ENCODE data around the gene IRGQ. TPM values are rescaled to one million over a fixed set of nuclear protein-coding genes. Genes with fewer than 3 reads are reported as not detected.
A peak's percentile ranks its signal among the peaks of the same experiment; 100 is the strongest.

The IRGQ gene
- total RNA-seq, 6 experiments from 2014 or later = 9.1 to 18.6 (median 11.0) TPM

DNA sequence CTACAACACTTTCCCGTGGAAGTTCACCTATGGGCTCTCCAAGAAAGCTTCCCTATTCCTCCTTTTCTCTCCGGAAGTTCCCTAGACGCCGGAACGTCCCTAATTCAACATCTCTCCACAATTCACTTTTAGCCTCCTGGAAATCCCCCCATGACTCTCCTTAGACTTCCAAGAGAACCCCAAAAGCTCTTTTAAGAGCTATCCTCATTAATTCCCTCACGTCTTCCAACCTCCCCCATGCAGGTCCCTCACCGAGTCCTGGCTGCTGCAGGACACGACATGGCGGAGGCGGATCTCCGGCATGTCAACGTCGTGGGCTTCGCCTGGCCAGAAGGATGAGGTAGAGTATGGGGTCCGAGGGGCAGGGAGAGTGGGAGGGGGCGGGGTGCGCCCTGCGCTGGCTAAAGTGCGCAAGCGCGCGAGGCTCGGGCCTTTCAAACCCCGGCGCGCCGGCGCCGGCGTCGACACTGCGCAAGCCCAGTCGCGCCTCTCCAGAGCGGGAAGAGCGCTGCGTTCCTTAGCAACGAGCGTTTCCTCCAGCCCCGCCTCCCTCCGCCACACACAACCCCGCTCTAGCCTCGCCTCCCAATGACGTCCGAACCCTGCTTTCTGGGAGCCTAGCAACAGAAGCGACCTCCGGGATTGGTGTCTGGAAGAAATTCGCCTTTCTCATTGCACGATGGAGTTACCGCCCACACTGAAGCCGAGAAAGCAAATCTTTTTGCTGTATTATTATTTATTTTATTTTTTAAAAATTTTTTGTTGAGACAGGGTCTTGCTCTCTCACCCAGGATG, 20.6 kb downstream of the IRGQ start, which contains the start of the genes PINLYP and XRCC1:
TSS of gene PINLYP (plus strand) at position 646 of the 795 bp plus-strand sequence. CDS start 1,391 bp downstream, outside the sequence.
TSS of gene XRCC1 (minus strand) at position 372 of the 795 bp plus-strand sequence. CDS start at position 303, 69 bp downstream.
- ATAC-seq = peak; percentile 99 to 100 (median 99)
- H3K27me3 ChIP-seq = no peaks in the 10 kb centered on the region
- peak; percentile 98 to 99 (median 98) for DNase-seq
- peaks cover 0 to 7% (median 2%) of the 10 kb centered on the region in 4 donors for H3K4me1 ChIP-seq
- intact Hi-C loops (cut with DNase I) = no loop called here
- TF ChIP-seq POLR2A (IDR thresholded peaks at IDR 0.05) = peak; percentile 37
- TF ChIP-seq, protein P1, sequence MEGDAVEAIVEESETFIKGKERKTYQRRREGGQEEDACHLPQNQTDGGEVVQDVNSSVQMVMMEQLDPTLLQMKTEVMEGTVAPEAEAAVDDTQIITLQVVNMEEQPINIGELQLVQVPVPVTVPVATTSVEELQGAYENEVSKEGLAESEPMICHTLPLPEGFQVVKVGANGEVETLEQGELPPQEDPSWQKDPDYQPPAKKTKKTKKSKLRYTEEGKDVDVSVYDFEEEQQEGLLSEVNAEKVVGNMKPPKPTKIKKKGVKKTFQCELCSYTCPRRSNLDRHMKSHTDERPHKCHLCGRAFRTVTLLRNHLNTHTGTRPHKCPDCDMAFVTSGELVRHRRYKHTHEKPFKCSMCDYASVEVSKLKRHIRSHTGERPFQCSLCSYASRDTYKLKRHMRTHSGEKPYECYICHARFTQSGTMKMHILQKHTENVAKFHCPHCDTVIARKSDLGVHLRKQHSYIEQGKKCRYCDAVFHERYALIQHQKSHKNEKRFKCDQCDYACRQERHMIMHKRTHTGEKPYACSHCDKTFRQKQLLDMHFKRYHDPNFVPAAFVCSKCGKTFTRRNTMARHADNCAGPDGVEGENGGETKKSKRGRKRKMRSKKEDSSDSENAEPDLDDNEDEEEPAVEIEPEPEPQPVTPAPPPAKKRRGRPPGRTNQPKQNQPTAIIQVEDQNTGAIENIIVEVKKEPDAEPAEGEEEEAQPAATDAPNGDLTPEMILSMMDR (IDR thresholded peaks at IDR 0.05) = no peak
- under 1% methylated on average over 43 of the region's 51 CpGs for WGBS (ENCODE audit: insufficient coverage, low coverage, low lambda C conversion rate, missing lambda C conversion rate)
- peak within 1 kb of the TSS; percentile 37 to 66 (median 60) for H3K27ac ChIP-seq
- H3K9me3 ChIP-seq = no peaks in the 10 kb centered on the region
- H3K4me3 ChIP-seq = peak within 1 kb of the TSS; percentile 66 to 77 (median 69)
- H3K36me3 ChIP-seq = no peaks in the 10 kb centered on the region

DNA sequence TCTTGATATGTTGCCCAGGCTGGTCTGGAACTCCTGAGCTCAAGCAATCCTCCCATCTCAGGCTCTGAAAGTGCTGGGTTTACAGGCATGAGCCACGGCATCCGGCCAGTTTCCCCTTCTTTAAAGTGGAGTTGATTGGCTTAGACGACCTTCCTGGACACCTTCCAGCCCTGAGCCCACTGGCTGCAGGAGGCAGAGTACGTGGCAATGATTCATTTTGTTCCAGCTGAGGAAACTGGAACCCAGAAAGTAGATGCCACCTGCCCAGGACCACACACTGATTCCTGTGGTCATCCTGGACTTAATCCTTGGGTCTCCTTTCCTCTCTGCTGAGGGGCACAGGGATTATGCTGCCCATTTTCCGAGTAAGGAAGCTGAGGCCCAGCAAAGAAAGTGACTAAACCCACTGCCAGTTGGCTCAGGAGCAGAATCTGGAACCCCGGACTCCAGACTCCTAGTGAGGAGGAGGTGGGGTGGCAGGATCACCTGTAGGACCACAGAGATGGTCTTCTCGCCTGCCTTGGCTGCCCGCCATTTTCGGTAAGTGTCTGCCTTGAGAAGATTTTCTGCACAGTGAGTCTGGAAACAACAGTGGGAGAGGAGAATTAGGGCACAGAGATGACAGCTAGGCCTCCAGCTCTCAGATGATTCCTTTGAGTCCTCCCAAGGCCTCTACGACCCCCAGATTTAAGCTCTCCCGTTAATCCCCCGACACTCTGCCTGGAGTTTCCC, 21.3 kb downstream of the IRGQ start:
- ATAC-seq (no peak), DNase-seq (peak in 1 of 3 donors; percentile 56)
- Histone ChIP-seq H3K4me3 (peak overlapping the region; percentile 66 to 77 (median 69)), H3K9me3 (no peaks in the 10 kb centered on the region), H3K27ac (peak overlapping the region; percentile 37 to 66 (median 60)), H3K4me1 (peaks cover 0 to 7% (median 2%) of the 10 kb centered on the region in 4 donors), H3K27me3 (no peaks in the 10 kb centered on the region), H3K36me3 (no peaks in the 10 kb centered on the region)
- TF ChIP-seq, protein P1 (IDR thresholded peaks at IDR 0.05) = no peak
- TF ChIP-seq POLR2A (IDR thresholded peaks at IDR 0.05) = no peak
- intact Hi-C loops (cut with DNase I) = no loop called here
- WGBS (ENCODE audit: insufficient coverage, low coverage, low lambda C conversion rate, missing lambda C conversion rate) = 11% methylated on average over 10 of the region's 12 CpGs

DNA sequence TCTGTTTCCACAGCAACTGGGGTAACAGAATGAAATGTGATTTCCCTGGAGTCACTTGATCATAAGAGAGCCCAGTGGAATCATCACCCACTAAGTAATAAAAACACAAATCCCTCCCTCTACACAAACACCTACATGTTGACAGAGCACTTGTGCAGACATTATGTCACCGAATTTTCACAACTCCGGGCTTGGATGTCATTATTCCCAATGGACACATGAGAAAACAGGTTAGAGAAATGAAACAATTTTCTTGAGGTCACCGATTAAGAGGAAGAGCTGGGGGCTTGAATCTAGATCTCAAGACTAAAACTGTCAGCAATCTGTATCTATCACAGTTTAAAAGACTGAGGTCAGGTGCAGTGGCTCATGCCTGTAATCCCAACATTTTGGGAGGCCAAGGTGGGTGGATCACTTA, 23.8 kb downstream of the IRGQ start:
- Histone ChIP-seq H3K27me3 (no peaks in the 10 kb centered on the region), H3K9me3 (no peaks in the 10 kb centered on the region), H3K27ac (no peak overlapping the region), H3K4me1 (peaks cover 0 to 7% (median 2%) of the 10 kb centered on the region in 4 donors), H3K4me3 (no peak overlapping the region), H3K36me3 (no peaks in the 10 kb centered on the region)
- ATAC-seq (no peak), DNase-seq (no peak)
- 84% methylated on average over 3 of the region's 3 CpGs for WGBS (ENCODE audit: insufficient coverage, low coverage, low lambda C conversion rate, missing lambda C conversion rate)
- TF ChIP-seq POLR2A (IDR thresholded peaks at IDR 0.05) = no peak
- TF ChIP-seq, protein P1 (IDR thresholded peaks at IDR 0.05) = no peak
- intact Hi-C loops (cut with DNase I) = no loop called here

DNA sequence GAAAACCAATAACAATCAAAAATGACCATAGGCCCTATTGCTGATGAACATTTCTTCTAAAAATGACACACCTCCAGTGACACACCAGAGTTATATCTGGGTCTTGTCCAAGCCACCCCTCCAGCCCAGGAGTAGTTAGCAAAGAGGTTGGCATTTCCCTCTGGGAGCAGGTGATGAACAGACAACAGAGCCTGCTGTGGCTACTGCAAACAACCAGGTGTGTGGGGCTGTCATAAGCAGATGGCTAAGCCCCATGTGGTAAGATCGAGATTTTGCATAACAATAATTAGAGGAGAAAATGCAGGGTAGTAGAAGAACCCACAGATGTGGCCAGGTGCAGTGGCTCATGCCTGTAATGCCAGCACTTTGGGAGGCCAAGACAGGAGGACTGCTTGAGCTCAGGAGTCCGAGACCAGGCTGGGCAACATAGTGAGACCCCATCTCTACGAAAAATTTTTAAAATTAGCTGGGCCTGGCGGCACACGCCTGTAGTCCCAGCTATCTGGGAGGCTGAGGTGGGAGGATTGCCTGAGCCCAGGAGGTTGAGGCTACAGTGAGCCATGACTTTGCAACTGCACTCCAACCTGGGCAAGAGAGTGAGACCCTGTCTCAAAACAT, 25.7 kb downstream of the IRGQ start:
- Histone ChIP-seq H3K27ac (no peak overlapping the region), H3K36me3 (no peaks in the 10 kb centered on the region), H3K4me1 (peaks cover 0 to 7% (median 2%) of the 10 kb centered on the region in 4 donors), H3K9me3 (no peaks in the 10 kb centered on the region), H3K4me3 (no peak overlapping the region), H3K27me3 (no peaks in the 10 kb centered on the region)
- WGBS (ENCODE audit: insufficient coverage, low coverage, low lambda C conversion rate, missing lambda C conversion rate) = 50% methylated on average over 2 of the region's 5 CpGs
- DNase-seq = no peak
- ATAC-seq = no peak
- TF ChIP-seq POLR2A (IDR thresholded peaks at IDR 0.05) = no peak
- TF ChIP-seq, protein P1 (IDR thresholded peaks at IDR 0.05) = no peak
- intact Hi-C loops (cut with DNase I) = no loop called here
